ENCODE results near the gene DNAH1. TPM values are rescaled to one million over a fixed set of nuclear protein-coding genes. Genes with fewer than 3 reads are reported as not detected.

The DNAH1 gene
- total RNA-seq, 1 experiment from 2014 or later: 2.4 TPM

- no peak overlapping the region for H3K4me3 ChIP-seq (ENCODE audit: low read depth in 2 of 2, low read length in 2 of 2)
- BruUV-seq (replicated peaks): no TSS peak
- TF ChIP-seq CTCF (IDR thresholded peaks at IDR 0.05): no peak
- TF ChIP-seq SIN3A (IDR thresholded peaks at IDR 0.05; ENCODE audit: borderline replicate concordance, insufficient read depth, low read depth, low read length): no peak
- no peak for TF ChIP-seq POLR2AphosphoS5 (IDR thresholded peaks at IDR 0.05; ENCODE audit: low read depth, low read length)
- no peak for TF ChIP-seq TCF7L2 (IDR thresholded peaks at IDR 0.05; ENCODE audit: low read depth, low read length)
- no peak for TF ChIP-seq REST (IDR thresholded peaks at IDR 0.05; ENCODE audit: insufficient read depth in 1 of 2, low read depth in 2 of 2, low read length in 1 of 2)
- H3K36me3 ChIP-seq (ENCODE audit: control insufficient read depth, insufficient read depth, low read length): no peaks in the 10 kb centered on the region
- H3K27ac ChIP-seq (ENCODE audit: low read length): no peak overlapping the region
- in situ Hi-C loops (cut with HindIII; ENCODE audit: low pct_unique_long_range_greater_than_20kb, low sequenced_read_pairs): no loop called here
- no peaks in the 10 kb centered on the region for H3K27me3 ChIP-seq (ENCODE audit: control insufficient read depth, insufficient read depth, low read length)
- POLR2A ChIA-PET: no interaction called here
- no peaks in the 10 kb centered on the region for H3K4me1 ChIP-seq (ENCODE audit: control insufficient read depth, insufficient read depth, low read length)
- CTCF ChIA-PET: interaction anchor here (3.1 kb wide), 1 partner anchor 14 kb away, joined by 9 read pairs; no protein-coding TSS in a partner anchor
- no peak for DNase-seq (ENCODE audit: low read depth, low spot score)
- no peak for ATAC-seq
- intact Hi-C loops (cut with micrococcal nuclease; ENCODE audit: unreplicated experiment): no loop called here
- H3K9me3 ChIP-seq (ENCODE audit: control insufficient read depth, insufficient read depth, low read depth, low read length): no peaks in the 10 kb centered on the region
Observed at GRCh38 chr3:52432225-52432624, 116.1 kb downstream of the DNAH1 start.

- no peak overlapping the region for H3K4me3 ChIP-seq (ENCODE audit: low read depth in 2 of 2, low read length in 2 of 2)
- intact Hi-C loops (cut with micrococcal nuclease; ENCODE audit: unreplicated experiment): no loop called here
- POLR2A ChIA-PET: no interaction called here
- no peaks in the 10 kb centered on the region for H3K27me3 ChIP-seq (ENCODE audit: control insufficient read depth, insufficient read depth, low read length)
- no TSS peak for BruUV-seq (replicated peaks)
- no peaks in the 10 kb centered on the region for H3K36me3 ChIP-seq (ENCODE audit: control insufficient read depth, insufficient read depth, low read length)
- no peak overlapping the region for H3K27ac ChIP-seq (ENCODE audit: low read length)
- no peaks in the 10 kb centered on the region for H3K4me1 ChIP-seq (ENCODE audit: control insufficient read depth, insufficient read depth, low read length)
- H3K9me3 ChIP-seq (ENCODE audit: control insufficient read depth, insufficient read depth, low read depth, low read length): no peaks in the 10 kb centered on the region
- in situ Hi-C loops (cut with HindIII; ENCODE audit: low pct_unique_long_range_greater_than_20kb, low sequenced_read_pairs): no loop called here
- CTCF ChIA-PET: interaction anchor here (3.1 kb wide), 1 partner anchor 13 kb away, joined by 9 read pairs; no protein-coding TSS in a partner anchor
- DNase-seq (ENCODE audit: low read depth, low spot score) (no peak), ATAC-seq (no peak)
- no peak for TF ChIP-seq CTCF (IDR thresholded peaks at IDR 0.05)
- no peak for TF ChIP-seq REST (IDR thresholded peaks at IDR 0.05; ENCODE audit: insufficient read depth in 1 of 2, low read depth in 2 of 2, low read length in 1 of 2)
- no peak for TF ChIP-seq POLR2AphosphoS5 (IDR thresholded peaks at IDR 0.05; ENCODE audit: low read depth, low read length)
- TF ChIP-seq SIN3A (IDR thresholded peaks at IDR 0.05; ENCODE audit: borderline replicate concordance, insufficient read depth, low read depth, low read length): no peak
- no peak for TF ChIP-seq TCF7L2 (IDR thresholded peaks at IDR 0.05; ENCODE audit: low read depth, low read length)
Observed at GRCh38 chr3:52432691-52433141, 116.6 kb downstream of the DNAH1 start.

All from Panc1 (cell line).